Gastrocnemius medialis (tissue), 4 donors: ENCODE results near the gene AAK1. TPM values are rescaled to one million over a fixed set of nuclear protein-coding genes. Genes with fewer than 3 reads are reported as not detected.

Experiments
- ATAC-seq, 2 donors: fragments of 150-250 bp; one replicate each; pipeline ENCODE4 v1.9.1; 2016
- DNase-seq, 2 donors: peaks; one replicate each; pipeline ENCODE4 v3.0.0-alpha.2; 2019
- H3K27ac ChIP-seq, 4 donors: fragments of 200-600 bp; sonication (generic); 1 replicate in 1 of 4; 2 replicates in 3 of 4; pipeline ENCODE4 v1.5.1; 2016 to 2018; ENCODE audit warnings: mild to moderate bottlenecking in 2 of 4, moderate library complexity in 1 of 4
- H3K27me3 ChIP-seq, 3 donors: fragments of 200-600 bp; sonication (generic) in 2 of 3; 1 replicate in 1 of 3; 2 replicates in 2 of 3; pipeline versions ENCODE4 v1.5.1 to v1.6.0; 2016 to 2019; ENCODE audit warnings: mild to moderate bottlenecking in 1 of 3, moderate library complexity in 1 of 3
- H3K36me3 ChIP-seq, 2 donors: fragments of 200-600 bp; sonication (generic) in 1 of 2; one replicate each; pipeline ENCODE4 v1.5.1; 2017 to 2018
- H3K4me1 ChIP-seq, 2 donors: fragments of 200-600 bp; sonication (generic) in 1 of 2; one replicate each; pipeline ENCODE4 v1.5.1; 2016 to 2017; ENCODE audit warnings: mild to moderate bottlenecking in 2 of 2
- H3K4me3 ChIP-seq, 4 donors: fragments of 200-600 bp; sonication (generic) in 3 of 4; 1 replicate in 1 of 4; 2 replicates in 3 of 4; pipeline ENCODE4 v1.5.1; 2016 to 2019; ENCODE audit warnings: mild to moderate bottlenecking in 2 of 4
- H3K9me3 ChIP-seq, 3 donors: fragments of 200-600 bp; sonication (generic) in 2 of 3; 1 replicate in 1 of 3; 2 replicates in 2 of 3; pipeline ENCODE4 v1.5.1; 2016 to 2019
- POLR2A ChIP-seq, 2 donors: fragments of 450-650 bp; IDR thresholded peaks; one replicate each; pipeline ENCODE4 v1.6.1; 2017; ENCODE audit warnings: antibody characterized with exemption in 2 of 2, mild to moderate bottlenecking in 2 of 2, moderate library complexity in 2 of 2
- in situ Hi-C, 4 donors: fragments of 200-750 bp; cut with MboI; loops; one replicate each; pipeline versions ENCODE4 v1.15.0 to v1.8.0; 2017; ENCODE audit warnings: low sequenced_read_pairs in 4 of 4
- intact Hi-C: fragments of 100-400 bp; cut with DNase I; formaldehyde crosslinking; loops from one replicate; pipeline ENCODE4 v1.15.1; 2023; ENCODE audit warnings: low total_unique reads
- total RNA-seq, 4 donors: library from RNA; depleted of rRNA; stranded (reverse); fragments of >200 nt; gene quantifications; one replicate each; pipeline versions ENCODE4 v1.1.0 to v1.2.3, GENCODE V29; 2016
- TF ChIP-seq, protein P1 (sequence below), 5 experiments: fragments of 450-650 bp in 3 of 5; fragments of 200-600 bp in 2 of 5; sonication (generic) in 2 of 5; IDR thresholded peaks in 4 of 5; conservative IDR thresholded peaks in 1 of 5; 1 replicate in 4 of 5; 2 replicates in 1 of 5; pipeline ENCODE4 v1.5.1; 2016 to 2019; ENCODE audit warnings: antibody characterized with exemption in 5 of 5, mild to moderate bottlenecking in 3 of 5, moderate library complexity in 3 of 5

AAK1 gene
- total RNA-seq, 4 donors from 2014 or later = 30.0 to 47.3 (median 39.1) TPM

DNA sequence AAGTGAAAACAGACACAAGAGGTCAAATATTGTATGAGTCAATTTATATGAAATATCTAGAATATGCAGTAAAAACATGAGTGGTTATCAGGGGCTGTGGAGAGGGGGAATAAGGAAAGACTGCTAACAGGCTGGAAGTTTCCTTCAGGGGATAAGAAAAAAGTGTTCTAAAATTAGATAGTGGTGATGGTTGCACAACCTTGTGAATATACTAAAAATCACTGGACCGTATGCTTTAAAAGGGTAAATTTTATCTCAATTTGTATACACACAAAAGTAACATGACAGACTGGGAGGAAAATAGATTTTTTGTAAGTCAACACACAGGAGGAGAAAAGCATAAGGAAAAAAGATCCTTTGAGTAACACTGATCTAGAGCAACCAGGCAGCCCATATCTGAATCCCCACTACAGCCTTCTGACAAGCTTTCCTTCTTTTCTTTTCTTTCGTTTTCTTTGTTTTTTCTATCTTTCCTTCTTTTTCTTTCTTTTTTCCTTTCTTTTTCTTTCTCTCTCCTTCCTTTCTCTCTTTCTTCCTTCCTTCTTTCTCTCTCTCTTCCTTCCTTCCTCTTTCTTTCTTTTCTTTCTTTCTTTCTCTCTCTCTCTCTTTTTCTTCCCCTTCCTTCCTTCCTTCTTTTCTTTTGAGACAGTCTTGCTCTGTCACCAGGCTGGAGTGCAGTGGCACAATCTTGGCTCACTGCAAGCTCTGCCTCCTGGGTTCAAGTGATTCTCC, 95.4 kb downstream of the AAK1 start:
- TF ChIP-seq, protein P1, sequence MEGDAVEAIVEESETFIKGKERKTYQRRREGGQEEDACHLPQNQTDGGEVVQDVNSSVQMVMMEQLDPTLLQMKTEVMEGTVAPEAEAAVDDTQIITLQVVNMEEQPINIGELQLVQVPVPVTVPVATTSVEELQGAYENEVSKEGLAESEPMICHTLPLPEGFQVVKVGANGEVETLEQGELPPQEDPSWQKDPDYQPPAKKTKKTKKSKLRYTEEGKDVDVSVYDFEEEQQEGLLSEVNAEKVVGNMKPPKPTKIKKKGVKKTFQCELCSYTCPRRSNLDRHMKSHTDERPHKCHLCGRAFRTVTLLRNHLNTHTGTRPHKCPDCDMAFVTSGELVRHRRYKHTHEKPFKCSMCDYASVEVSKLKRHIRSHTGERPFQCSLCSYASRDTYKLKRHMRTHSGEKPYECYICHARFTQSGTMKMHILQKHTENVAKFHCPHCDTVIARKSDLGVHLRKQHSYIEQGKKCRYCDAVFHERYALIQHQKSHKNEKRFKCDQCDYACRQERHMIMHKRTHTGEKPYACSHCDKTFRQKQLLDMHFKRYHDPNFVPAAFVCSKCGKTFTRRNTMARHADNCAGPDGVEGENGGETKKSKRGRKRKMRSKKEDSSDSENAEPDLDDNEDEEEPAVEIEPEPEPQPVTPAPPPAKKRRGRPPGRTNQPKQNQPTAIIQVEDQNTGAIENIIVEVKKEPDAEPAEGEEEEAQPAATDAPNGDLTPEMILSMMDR (IDR thresholded peaks at IDR 0.05 in 4 of 5, conservative IDR thresholded peaks at IDR 0.05 in 1 of 5) = no peak
- TF ChIP-seq POLR2A (IDR thresholded peaks at IDR 0.05) = no peak
- H3K4me1 ChIP-seq = peaks cover 0 to 29% of the 10 kb centered on the region in 2 donors
- peaks cover 0 to 15% of the 10 kb centered on the region in 2 donors for H3K36me3 ChIP-seq
- in situ Hi-C loops (no loop called here), intact Hi-C loops (no loop called here)
- DNase-seq = no peak
- no peak for ATAC-seq
- H3K4me3 ChIP-seq = no peak overlapping the region
- no peaks in the 10 kb centered on the region for H3K27me3 ChIP-seq
- peak overlapping the region in 1 of 4 donors; percentile 39 for H3K27ac ChIP-seq
- no peaks in the 10 kb centered on the region for H3K9me3 ChIP-seq

DNA sequence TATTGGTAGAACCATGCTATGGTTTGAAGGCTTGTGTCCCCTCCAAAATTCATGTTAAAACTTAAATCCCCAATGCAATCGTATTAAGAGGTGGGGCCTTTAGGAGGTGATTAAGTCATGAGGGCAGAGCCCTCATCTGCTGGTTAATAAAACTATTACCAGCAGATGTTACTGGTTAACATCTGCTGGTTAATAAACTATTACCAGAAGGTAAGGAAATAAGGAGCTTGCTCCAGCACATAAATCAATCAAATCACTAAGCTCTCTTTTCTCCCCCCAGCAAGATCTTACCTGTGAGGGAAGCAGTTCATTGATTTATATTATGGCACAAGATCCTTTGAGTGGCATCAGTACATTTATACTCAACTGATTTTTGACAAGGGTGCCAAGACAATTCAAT, 96.9 kb downstream of the AAK1 start:
- intact Hi-C loops = no loop called here
- Histone ChIP-seq H3K4me3 (no peak overlapping the region), H3K4me1 (peaks cover 0 to 29% of the 10 kb centered on the region in 2 donors), H3K9me3 (no peaks in the 10 kb centered on the region), H3K27me3 (no peaks in the 10 kb centered on the region), H3K27ac (no peak overlapping the region), H3K36me3 (peaks cover 0 to 24% of the 10 kb centered on the region in 2 donors)
- in situ Hi-C loops = no loop called here
- no peak for ATAC-seq
- TF ChIP-seq, protein P1 (IDR thresholded peaks at IDR 0.05 in 4 of 5, conservative IDR thresholded peaks at IDR 0.05 in 1 of 5) = no peak
- TF ChIP-seq POLR2A (IDR thresholded peaks at IDR 0.05) = no peak
- DNase-seq = no peak

DNA sequence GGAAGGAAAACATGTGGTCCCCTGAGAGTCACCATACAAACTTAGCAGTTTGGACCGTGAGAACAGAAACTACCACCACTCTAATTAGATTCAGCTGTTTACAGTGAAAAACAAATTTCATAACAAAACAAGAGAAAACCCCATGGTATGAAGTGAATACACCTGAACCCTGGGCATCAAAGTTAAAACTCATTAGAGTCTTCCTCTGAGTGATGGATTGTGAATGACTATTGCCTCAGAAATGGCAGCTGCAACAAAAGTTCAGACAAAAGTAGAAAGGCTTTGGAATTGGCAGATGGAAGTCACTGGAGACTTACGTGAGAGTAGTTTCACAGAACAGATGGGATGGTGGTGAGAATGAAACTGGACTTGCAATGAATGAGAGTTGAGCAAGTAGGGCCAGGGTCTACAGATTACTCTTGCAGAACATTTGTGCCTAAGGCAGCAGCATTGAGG, 98.0 kb downstream of the AAK1 start:
- Histone ChIP-seq H3K4me1 (peaks cover 0 to 25% of the 10 kb centered on the region in 2 donors), H3K36me3 (peaks cover 0 to 35% of the 10 kb centered on the region in 2 donors), H3K9me3 (no peaks in the 10 kb centered on the region), H3K4me3 (no peak overlapping the region), H3K27me3 (no peaks in the 10 kb centered on the region), H3K27ac (no peak overlapping the region)
- no peak for TF ChIP-seq POLR2A (IDR thresholded peaks at IDR 0.05)
- TF ChIP-seq, protein P1 (IDR thresholded peaks at IDR 0.05 in 4 of 5, conservative IDR thresholded peaks at IDR 0.05 in 1 of 5) = no peak
- intact Hi-C loops = no loop called here
- in situ Hi-C loops = no loop called here
- ATAC-seq (no peak), DNase-seq (no peak)

DNA sequence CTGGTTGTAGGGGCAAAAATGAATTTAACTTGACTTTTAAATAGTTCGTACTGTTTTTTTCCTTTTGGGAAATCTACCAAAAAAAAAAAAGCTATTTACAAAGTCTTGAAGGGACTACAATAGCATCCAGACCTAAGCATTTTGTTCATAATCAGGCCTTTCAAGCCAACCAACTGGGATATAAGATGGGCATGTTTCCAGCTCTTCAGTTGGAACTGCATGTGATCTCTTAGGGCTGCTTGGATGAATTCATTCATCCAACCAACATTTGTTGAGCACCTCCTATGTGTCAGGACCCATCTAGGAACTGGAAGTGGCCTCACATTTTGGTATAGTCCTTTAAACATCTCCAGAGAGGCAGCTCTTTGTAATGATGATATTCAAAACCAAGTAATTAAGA, 98.6 kb downstream of the AAK1 start:
- in situ Hi-C loops = no loop called here
- DNase-seq = no peak
- ATAC-seq = no peak
- intact Hi-C loops = no loop called here
- Histone ChIP-seq H3K9me3 (no peaks in the 10 kb centered on the region), H3K27me3 (no peaks in the 10 kb centered on the region), H3K4me1 (peaks cover 0 to 22% of the 10 kb centered on the region in 2 donors), H3K27ac (no peak overlapping the region), H3K36me3 (peaks cover 0 to 38% of the 10 kb centered on the region in 2 donors), H3K4me3 (no peak overlapping the region)
- TF ChIP-seq, protein P1 (IDR thresholded peaks at IDR 0.05 in 4 of 5, conservative IDR thresholded peaks at IDR 0.05 in 1 of 5) = no peak
- no peak for TF ChIP-seq POLR2A (IDR thresholded peaks at IDR 0.05)
